Activated naive CD4-positive, alpha-beta T cell treated with anti-CD3 and anti-CD28 coated beads, Interleukin-2, amount 50 U/mL, for 24 hours (primary cell): ENCODE data around the gene AMFR.

Experiments
- H3K27ac Mint-ChIP-seq: one replicate; pipeline ENCODE4 v1.8.0; 2021; ENCODE audit warnings: mild to moderate bottlenecking, mixed read lengths
- H3K27me3 Mint-ChIP-seq: one replicate; pipeline ENCODE4 v1.8.0; 2021; ENCODE audit warnings: mixed read lengths
- H3K36me3 Mint-ChIP-seq: one replicate; pipeline ENCODE4 v1.8.0; 2021; ENCODE audit warnings: mixed read lengths
- H3K4me1 Mint-ChIP-seq: one replicate; pipeline ENCODE4 v1.8.0; 2021; ENCODE audit warnings: mixed read lengths
- H3K4me3 Mint-ChIP-seq: one replicate; pipeline ENCODE4 v1.8.0; 2021; ENCODE audit warnings: mild to moderate bottlenecking, mixed read lengths
- H3K9me3 Mint-ChIP-seq: one replicate; pipeline ENCODE4 v1.8.0; 2021; ENCODE audit warnings: mixed read lengths

AMFR gene

GRCh38 chr16:56353054-56353921 lies 72.1 kb downstream of the AMFR start:
- peaks cover 25% of the 10 kb centered on the region for H3K4me1 Mint-ChIP-seq
- no peaks in the 10 kb centered on the region for H3K9me3 Mint-ChIP-seq
- no peak overlapping the region for H3K4me3 Mint-ChIP-seq
- no peak overlapping the region for H3K27ac Mint-ChIP-seq
- H3K36me3 Mint-ChIP-seq, result no peaks in the 10 kb centered on the region
- H3K27me3 Mint-ChIP-seq, result no peaks in the 10 kb centered on the region

GRCh38 chr16:56352351-56353053 lies 72.8 kb downstream of the AMFR start:
- Mint-ChIP-seq H3K27ac (no peak overlapping the region), H3K4me3 (no peak overlapping the region), H3K9me3 (no peaks in the 10 kb centered on the region), H3K36me3 (no peaks in the 10 kb centered on the region), H3K27me3 (no peaks in the 10 kb centered on the region), H3K4me1 (peaks cover 17% of the 10 kb centered on the region)

GRCh38 chr16:56351481-56351880 lies 73.9 kb downstream of the AMFR start:
- Mint-ChIP-seq H3K27me3 (no peaks in the 10 kb centered on the region), H3K9me3 (no peaks in the 10 kb centered on the region)

GRCh38 chr16:56350491-56351405 lies 74.6 kb downstream of the AMFR start:
- Mint-ChIP-seq H3K36me3 (no peaks in the 10 kb centered on the region), H3K4me1 (no peaks in the 10 kb centered on the region), H3K9me3 (no peaks in the 10 kb centered on the region), H3K4me3 (no peak overlapping the region), H3K27me3 (no peaks in the 10 kb centered on the region), H3K27ac (no peak overlapping the region)

More at GRCh38 chr16:56351481-56351880, 73.9 kb downstream of the AMFR start:
- Mint-ChIP-seq H3K36me3 (no peaks in the 10 kb centered on the region), H3K27ac (no peak overlapping the region), H3K4me1 (peaks cover 7% of the 10 kb centered on the region), H3K4me3 (no peak overlapping the region)

GRCh38 chr16:56349711-56350161 lies 75.6 kb downstream of the AMFR start:
- H3K4me3 Mint-ChIP-seq, result no peak overlapping the region
- no peaks in the 10 kb centered on the region for H3K9me3 Mint-ChIP-seq
- no peaks in the 10 kb centered on the region for H3K36me3 Mint-ChIP-seq
- H3K27ac Mint-ChIP-seq, result no peak overlapping the region
- H3K27me3 Mint-ChIP-seq, result no peaks in the 10 kb centered on the region
- H3K4me1 Mint-ChIP-seq, result no peaks in the 10 kb centered on the region

- no peaks in the 10 kb centered on the region for H3K36me3 Mint-ChIP-seq
- no peak overlapping the region for H3K4me3 Mint-ChIP-seq
- no peaks in the 10 kb centered on the region for H3K27me3 Mint-ChIP-seq
- no peak overlapping the region for H3K27ac Mint-ChIP-seq
- H3K9me3 Mint-ChIP-seq, result no peaks in the 10 kb centered on the region
- no peaks in the 10 kb centered on the region for H3K4me1 Mint-ChIP-seq
Observed at GRCh38 chr16:56349086-56349415, 76.3 kb downstream of the AMFR start.

GRCh38 chr16:56348168-56349085 lies 76.9 kb downstream of the AMFR start:
- no peak overlapping the region for H3K27ac Mint-ChIP-seq
- no peaks in the 10 kb centered on the region for H3K36me3 Mint-ChIP-seq

GRCh38 chr16:56347670-56348069 lies 77.7 kb downstream of the AMFR start:
- no peak overlapping the region for H3K27ac Mint-ChIP-seq
- H3K4me1 Mint-ChIP-seq, result no peaks in the 10 kb centered on the region
- H3K27me3 Mint-ChIP-seq, result no peaks in the 10 kb centered on the region
- H3K9me3 Mint-ChIP-seq, result no peaks in the 10 kb centered on the region
- H3K4me3 Mint-ChIP-seq, result no peak overlapping the region
- H3K36me3 Mint-ChIP-seq, result no peaks in the 10 kb centered on the region

More at GRCh38 chr16:56348168-56349085, 76.9 kb downstream of the AMFR start:
- no peaks in the 10 kb centered on the region for H3K9me3 Mint-ChIP-seq
- no peaks in the 10 kb centered on the region for H3K4me1 Mint-ChIP-seq
- no peaks in the 10 kb centered on the region for H3K27me3 Mint-ChIP-seq
- H3K4me3 Mint-ChIP-seq, result no peak overlapping the region

GRCh38 chr16:56347166-56347565 lies 78.2 kb downstream of the AMFR start:
- Mint-ChIP-seq H3K9me3 (no peaks in the 10 kb centered on the region), H3K36me3 (no peaks in the 10 kb centered on the region), H3K4me3 (no peak overlapping the region), H3K27me3 (no peaks in the 10 kb centered on the region), H3K27ac (no peak overlapping the region), H3K4me1 (no peaks in the 10 kb centered on the region)

- H3K27me3 Mint-ChIP-seq, result no peaks in the 10 kb centered on the region
- H3K4me3 Mint-ChIP-seq, result no peak overlapping the region
- H3K27ac Mint-ChIP-seq, result no peak overlapping the region
- H3K4me1 Mint-ChIP-seq, result no peaks in the 10 kb centered on the region
- no peaks in the 10 kb centered on the region for H3K9me3 Mint-ChIP-seq
- H3K36me3 Mint-ChIP-seq, result no peaks in the 10 kb centered on the region
Observed at GRCh38 chr16:56346131-56346890, 79.0 kb downstream of the AMFR start.

GRCh38 chr16:56345406-56346050 lies 79.8 kb downstream of the AMFR start:
- Mint-ChIP-seq H3K36me3 (no peaks in the 10 kb centered on the region), H3K4me1 (no peaks in the 10 kb centered on the region), H3K27ac (no peak overlapping the region), H3K9me3 (no peaks in the 10 kb centered on the region), H3K27me3 (no peaks in the 10 kb centered on the region), H3K4me3 (no peak overlapping the region)

GRCh38 chr16:56344518-56345405 lies 80.6 kb downstream of the AMFR start:
- Mint-ChIP-seq H3K36me3 (no peaks in the 10 kb centered on the region), H3K27ac (no peak overlapping the region), H3K4me3 (no peak overlapping the region)

More at GRCh38 chr16:56344518-56345405, 80.6 kb downstream of the AMFR start:
- Mint-ChIP-seq H3K27me3 (no peaks in the 10 kb centered on the region), H3K9me3 (no peaks in the 10 kb centered on the region), H3K4me1 (no peaks in the 10 kb centered on the region)
